B cell (primary cell): ENCODE measurements around the gene SLC39A13.

Source experiments
- EZH2 ChIP-seq: IDR thresholded peaks from 2 replicates; pipeline ENCODE4 v1.6.1; 2012; ENCODE audit warnings: borderline replicate concordance, low read depth, mild to moderate bottlenecking, moderate library complexity, low read length; ENCODE audit not compliant: insufficient read depth, poor library complexity, severe bottlenecking
- TF ChIP-seq, protein P1 (sequence below): fragments of 200-600 bp; IDR thresholded peaks from one replicate; pipeline ENCODE4 v1.8.0; 2022; ENCODE audit warnings: antibody characterized with exemption, mild to moderate bottlenecking

DNA sequence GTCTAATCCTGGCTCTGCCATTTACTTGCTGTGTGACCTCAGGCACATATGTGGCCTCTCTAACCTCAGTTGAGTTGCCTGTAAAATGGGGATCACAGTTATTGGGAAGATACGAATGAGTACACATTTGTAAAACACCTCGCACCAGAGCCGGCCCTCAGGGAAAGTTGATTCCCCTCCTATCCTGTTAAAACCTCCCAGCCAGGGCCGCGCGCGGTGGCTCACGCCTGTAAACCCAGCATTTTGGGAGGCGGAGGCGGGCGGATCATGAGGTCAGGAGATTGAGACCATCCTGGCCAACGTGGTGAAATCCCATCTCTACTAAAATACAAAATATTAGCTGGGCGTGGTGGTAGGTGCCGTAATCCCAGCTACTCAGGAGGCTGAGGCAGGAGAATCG, 48.0 kb upstream of the SLC39A13 start:
- TF ChIP-seq, protein P1, sequence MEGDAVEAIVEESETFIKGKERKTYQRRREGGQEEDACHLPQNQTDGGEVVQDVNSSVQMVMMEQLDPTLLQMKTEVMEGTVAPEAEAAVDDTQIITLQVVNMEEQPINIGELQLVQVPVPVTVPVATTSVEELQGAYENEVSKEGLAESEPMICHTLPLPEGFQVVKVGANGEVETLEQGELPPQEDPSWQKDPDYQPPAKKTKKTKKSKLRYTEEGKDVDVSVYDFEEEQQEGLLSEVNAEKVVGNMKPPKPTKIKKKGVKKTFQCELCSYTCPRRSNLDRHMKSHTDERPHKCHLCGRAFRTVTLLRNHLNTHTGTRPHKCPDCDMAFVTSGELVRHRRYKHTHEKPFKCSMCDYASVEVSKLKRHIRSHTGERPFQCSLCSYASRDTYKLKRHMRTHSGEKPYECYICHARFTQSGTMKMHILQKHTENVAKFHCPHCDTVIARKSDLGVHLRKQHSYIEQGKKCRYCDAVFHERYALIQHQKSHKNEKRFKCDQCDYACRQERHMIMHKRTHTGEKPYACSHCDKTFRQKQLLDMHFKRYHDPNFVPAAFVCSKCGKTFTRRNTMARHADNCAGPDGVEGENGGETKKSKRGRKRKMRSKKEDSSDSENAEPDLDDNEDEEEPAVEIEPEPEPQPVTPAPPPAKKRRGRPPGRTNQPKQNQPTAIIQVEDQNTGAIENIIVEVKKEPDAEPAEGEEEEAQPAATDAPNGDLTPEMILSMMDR, result no peak
- TF ChIP-seq EZH2, result no peak
